Measurements from ENCODE around the gene CYTH4. TPM values are rescaled to one million over a fixed set of nuclear protein-coding genes. Genes with fewer than 3 reads are reported as not detected.

Gene CYTH4
- total RNA-seq, 6 donors from 2014 or later = 16.7 to 71.2 (median 44.7) TPM

GRCh38 chr22:37300551-37301017, 18.3 kb downstream of the CYTH4 start:
- peaks cover 10 to 28% (median 21%) of the 10 kb centered on the region in 4 donors for H3K4me1 ChIP-seq
- H3K4me3 ChIP-seq = no peak overlapping the region
- 27 to 100% methylated on average over 1 to 12 of the region's 19 CpGs for WGBS, 2 donors
- DNase-seq (peak in 1 of 2 donors; percentile 59), ATAC-seq (ENCODE audit: low FRiP score in 2 of 2) (peak in 1 of 2 donors; percentile 49)
- H3K27ac ChIP-seq = peak overlapping the region; percentile 41 to 73 (median 56)
- TF ChIP-seq CTCF (IDR thresholded peaks at IDR 0.05) (no peak), POLR2AphosphoS5 (IDR thresholded peaks at IDR 0.05) (no peak), POLR2A (IDR thresholded peaks at IDR 0.05) (no peak), EP300 (IDR thresholded peaks at IDR 0.05) (no peak)
- H3K36me3 ChIP-seq = peaks cover 0 to 7% (median 3%) of the 10 kb centered on the region in 4 donors
- H3K9me3 ChIP-seq = no peaks in the 10 kb centered on the region
- no peaks in the 10 kb centered on the region for H3K27me3 ChIP-seq

GRCh38 chr22:37301144-37301830, 19.0 kb downstream of the CYTH4 start:
- WGBS, 2 donors = 82 to 83% methylated on average over 6 of the region's 6 CpGs
- H3K4me1 ChIP-seq = peaks cover 14 to 32% (median 25%) of the 10 kb centered on the region in 4 donors
- H3K27ac ChIP-seq = peak overlapping the region in 3 of 4 donors; percentile 53 to 73 (median 59)
- ATAC-seq (ENCODE audit: low FRiP score in 2 of 2) = no peak
- no peaks in the 10 kb centered on the region for H3K36me3 ChIP-seq
- no peak overlapping the region for H3K4me3 ChIP-seq
- no peaks in the 10 kb centered on the region for H3K9me3 ChIP-seq
- no peak for DNase-seq
- no peak for TF ChIP-seq EP300 (IDR thresholded peaks at IDR 0.05)
- TF ChIP-seq POLR2A (IDR thresholded peaks at IDR 0.05) = no peak
- no peak for TF ChIP-seq POLR2AphosphoS5 (IDR thresholded peaks at IDR 0.05)
- TF ChIP-seq CTCF (IDR thresholded peaks at IDR 0.05) = no peak
- no peaks in the 10 kb centered on the region for H3K27me3 ChIP-seq

- Histone ChIP-seq H3K27me3 (no peaks in the 10 kb centered on the region), H3K27ac (peak overlapping the region in 2 of 4 donors; percentile 54 to 87), H3K4me1 (peaks cover 31 to 49% (median 41%) of the 10 kb centered on the region in 4 donors), H3K9me3 (no peaks in the 10 kb centered on the region), H3K4me3 (no peak overlapping the region), H3K36me3 (no peaks in the 10 kb centered on the region)
- WGBS, 2 donors = 84 to 87% methylated on average over 18 to 31 of the region's 31 CpGs
- DNase-seq (no peak), ATAC-seq (ENCODE audit: low FRiP score in 2 of 2) (no peak)
- TF ChIP-seq POLR2A (IDR thresholded peaks at IDR 0.05) = no peak
- TF ChIP-seq CTCF (IDR thresholded peaks at IDR 0.05) = no peak
- TF ChIP-seq EP300 (IDR thresholded peaks at IDR 0.05) = no peak
- TF ChIP-seq POLR2AphosphoS5 (IDR thresholded peaks at IDR 0.05) = no peak
Observed at GRCh38 chr22:37302674-37303555, 20.6 kb downstream of the CYTH4 start.

DNA sequence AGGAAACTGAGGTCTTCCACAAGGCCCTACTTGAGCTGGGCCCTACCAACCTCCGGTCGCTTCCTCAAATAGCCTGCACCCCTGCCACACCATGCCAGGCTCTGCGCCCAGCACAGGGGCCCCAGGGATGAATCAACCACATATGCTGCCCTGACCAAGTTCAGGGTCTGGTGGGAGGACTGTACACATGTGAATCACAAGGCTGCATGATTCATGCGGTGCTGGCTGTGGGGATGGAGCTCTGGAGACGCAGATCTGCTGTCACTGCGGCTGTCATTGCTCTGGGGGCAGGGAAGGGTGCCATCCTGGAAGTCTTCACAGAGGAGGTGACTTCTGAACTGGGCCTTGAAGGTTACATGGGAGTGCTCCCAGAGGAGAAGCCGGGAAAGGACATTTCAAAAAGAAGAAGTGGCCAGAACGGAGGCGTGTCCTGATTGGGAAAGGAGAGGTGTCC, 21.5 kb downstream of the CYTH4 start:
- Histone ChIP-seq H3K9me3 (no peaks in the 10 kb centered on the region), H3K27me3 (no peaks in the 10 kb centered on the region), H3K4me1 (peaks cover 40 to 51% (median 50%) of the 10 kb centered on the region in 4 donors), H3K36me3 (no peaks in the 10 kb centered on the region), H3K27ac (peak overlapping the region in 2 of 4 donors; percentile 54 to 87), H3K4me3 (no peak overlapping the region)
- DNase-seq = peak in 1 of 2 donors; percentile 80
- ATAC-seq (ENCODE audit: low FRiP score in 2 of 2) = peak; percentile 16 to 71
- TF ChIP-seq POLR2A (IDR thresholded peaks at IDR 0.05) = no peak
- TF ChIP-seq CTCF (IDR thresholded peaks at IDR 0.05) = no peak
- TF ChIP-seq EP300 (IDR thresholded peaks at IDR 0.05) = peak in 1 of 4 donors; percentile 34
- no peak for TF ChIP-seq POLR2AphosphoS5 (IDR thresholded peaks at IDR 0.05)
- 61 to 70% methylated on average over 6 to 9 of the region's 9 CpGs for WGBS, 2 donors

Measured in upper lobe of left lung (tissue), 6 donors.